GM12878 (cell line): ENCODE data around the gene FASN. TPM values are rescaled to one million over a fixed set of nuclear protein-coding genes. Genes with fewer than 3 reads are reported as not detected.
A peak's percentile ranks its signal among the peaks of the same experiment; 100 is the strongest.

Experiments used
- BACH1 ChIP-seq: fragments of 450-650 bp; IDR thresholded peaks from 2 replicates; pipeline ENCODE4 v1.6.1; 2017; ENCODE audit warnings: mild to moderate bottlenecking, borderline replicate concordance
- BCL3 ChIP-seq: IDR thresholded peaks from 2 replicates; pipeline ENCODE4 v1.6.1; 2011; ENCODE audit warnings: borderline replicate concordance, low read depth, mild to moderate bottlenecking, moderate library complexity, low read length; ENCODE audit not compliant: insufficient read depth, poor library complexity, severe bottlenecking
- CREM ChIP-seq: IDR thresholded peaks from 2 replicates; pipeline ENCODE4 v1.6.1; 2014; ENCODE audit warnings: antibody characterized with exemption, low read depth
- DPF2 ChIP-seq: fragments of 450-650 bp; IDR thresholded peaks from 2 replicates; pipeline ENCODE4 v1.6.1; 2017; ENCODE audit warnings: mild to moderate bottlenecking
- EED ChIP-seq: sonication (generic); IDR thresholded peaks from 2 replicates; pipeline ENCODE4 v1.6.1; 2016; ENCODE audit warnings: antibody characterized with exemption, low read depth
- ESRRA ChIP-seq: IDR thresholded peaks from 2 replicates; pipeline ENCODE4 v1.6.1; 2012; ENCODE audit warnings: mild to moderate bottlenecking, low read length, improper control_type of control experiment
- FOS ChIP-seq: IDR thresholded peaks from 3 replicates; pipeline ENCODE4 v1.6.1; 2011; ENCODE audit warnings: borderline replicate concordance; ENCODE audit not compliant: insufficient read length; ENCODE audit errors: extremely low read depth
- GABPA ChIP-seq: IDR thresholded peaks from 2 replicates; pipeline ENCODE4 v1.6.1; 2014; ENCODE audit warnings: antibody characterized with exemption, low read depth, mild to moderate bottlenecking, inconsistent platforms
- MYB ChIP-seq: fragments of 150-350 bp; IDR thresholded peaks from 2 replicates; pipeline ENCODE4 v1.6.1; 2014; ENCODE audit warnings: mild to moderate bottlenecking, low read depth, low read length, borderline replicate concordance
- MYC ChIP-seq: IDR thresholded peaks from 2 replicates; pipeline ENCODE4 v1.6.1; 2011; ENCODE audit warnings: mild to moderate bottlenecking, low read length, moderate library complexity, inconsistent platforms; ENCODE audit not compliant: insufficient read depth, insufficient replicate concordance, insufficient read length, severe bottlenecking
- POLR2AphosphoS2 ChIP-seq: IDR thresholded peaks from 2 replicates; pipeline ENCODE4 v1.6.1; 2011; ENCODE audit warnings: low read depth, mild to moderate bottlenecking, low read length, improper control_type of control experiment, moderate library complexity
- SIN3A ChIP-seq: IDR thresholded peaks from 2 replicates; pipeline ENCODE4 v1.6.1; 2012; ENCODE audit warnings: low read depth, low read length, improper control_type of control experiment
- SIX5 ChIP-seq: IDR thresholded peaks from 2 replicates; pipeline ENCODE4 v1.6.1; 2011; ENCODE audit warnings: mild to moderate bottlenecking, low read depth, low read length, moderate library complexity; ENCODE audit not compliant: severe bottlenecking
- SRF ChIP-seq, 2 experiments: IDR thresholded peaks; 2 replicates each; pipeline ENCODE4 v1.6.1; 2011; ENCODE audit warnings: low read depth in 2 of 2, low read length in 2 of 2, mild to moderate bottlenecking in 1 of 2, moderate library complexity in 1 of 2
- ZBTB11 ChIP-seq: fragments of 450-650 bp; formaldehyde crosslinking; IDR thresholded peaks from 2 replicates; pipeline ENCODE4 v1.5.0; 2022; ENCODE audit warnings: mild to moderate bottlenecking, missing genetic modification characterization
- ZBTB40 ChIP-seq: fragments of 450-650 bp; IDR thresholded peaks from 2 replicates; pipeline ENCODE4 v1.6.1; 2016; ENCODE audit warnings: mild to moderate bottlenecking, moderate library complexity, borderline replicate concordance
- ZNF207 ChIP-seq: fragments of 450-650 bp; IDR thresholded peaks from 2 replicates; pipeline ENCODE4 v1.6.1; 2014; ENCODE audit warnings: antibody characterized with exemption, mild to moderate bottlenecking, borderline replicate concordance
- polyA plus RNA-seq, 11 experiments: library from polyadenylated mRNA; depleted of rRNA in 4 of 11; unstranded in 6 of 11; stranded (reverse) in 5 of 11; fragments of >200 nt; fragmentation: Nextera tagmentation in 4 of 11; fragmentation: Illumina TruSeq in 1 of 11; extraction: Ambion mirVana in 4 of 11; extraction: Trizol in 1 of 11; gene quantifications; 1 replicate in 1 of 11; 2 replicates in 10 of 11; pipeline versions ENCODE4 v1.2.1 to v1.2.3, GENCODE V29; 2011 to 2016; ENCODE audit warnings: inconsistent platforms in 2 of 11, missing spikeins in 2 of 11, low read depth in 1 of 11
- total RNA-seq, 4 experiments: library from RNA; depleted of rRNA in 3 of 4; stranded (reverse); fragments of >200 nt in 3 of 4; fragmentation: Illumina TruSeq in 1 of 4; extraction: Trizol in 1 of 4; gene quantifications; 2 replicates each; pipeline versions ENCODE4 v1.2.1 to v1.2.3, GENCODE V29; 2013 to 2021

The FASN gene
- total and polyA plus RNA-seq, 10 of the 15 experiments (the other 5 are each of a cell fraction or from before 2014, with no cell fraction given) = 0.19 to 333 (median 30.4) TPM

- TF ChIP-seq EED (0 out of 2 replicates have a peak, but pooled peaks have one; percentile 40), MYC (peak; percentile 92), GABPA (no peak), BCL3 (peak; percentile 0), ZNF207 (peak; percentile 14; the same call in 1 of the 2 replicates), CREM (0 out of 2 replicates have a peak, but pooled peaks have one; percentile 4), BACH1 (peak; percentile 59), FOS (no peak), DPF2 (peak; percentile 31; the same call in 1 of the 2 replicates), MYB (no peak), SIX5 (no peak), ZBTB40 (no peak), POLR2AphosphoS2 (peak; percentile 50), ZBTB11 (no peak), SIN3A (no peak; the same call in 1 of the 2 replicates), SRF (IDR thresholded peaks at IDR 0.05; ENCODE audit: low read depth in 2 of 2, low read length in 2 of 2) (no peak), ESRRA (no peak)
These were observed 1.1 kb upstream of the FASN start (continued) for GRCh38 chr17:82098939-82099763.
